Putamen (tissue), 1 donor: Measurements from ENCODE around the gene SORL1.
A peak's percentile ranks its signal among the peaks of the same experiment; 100 is the strongest.

Experiments
- DNase-seq: peaks from one replicate; pipeline ENCODE4 v3.0.0-alpha.2; 2016; ENCODE audit warnings: low spot score

SORL1 gene

DNA sequence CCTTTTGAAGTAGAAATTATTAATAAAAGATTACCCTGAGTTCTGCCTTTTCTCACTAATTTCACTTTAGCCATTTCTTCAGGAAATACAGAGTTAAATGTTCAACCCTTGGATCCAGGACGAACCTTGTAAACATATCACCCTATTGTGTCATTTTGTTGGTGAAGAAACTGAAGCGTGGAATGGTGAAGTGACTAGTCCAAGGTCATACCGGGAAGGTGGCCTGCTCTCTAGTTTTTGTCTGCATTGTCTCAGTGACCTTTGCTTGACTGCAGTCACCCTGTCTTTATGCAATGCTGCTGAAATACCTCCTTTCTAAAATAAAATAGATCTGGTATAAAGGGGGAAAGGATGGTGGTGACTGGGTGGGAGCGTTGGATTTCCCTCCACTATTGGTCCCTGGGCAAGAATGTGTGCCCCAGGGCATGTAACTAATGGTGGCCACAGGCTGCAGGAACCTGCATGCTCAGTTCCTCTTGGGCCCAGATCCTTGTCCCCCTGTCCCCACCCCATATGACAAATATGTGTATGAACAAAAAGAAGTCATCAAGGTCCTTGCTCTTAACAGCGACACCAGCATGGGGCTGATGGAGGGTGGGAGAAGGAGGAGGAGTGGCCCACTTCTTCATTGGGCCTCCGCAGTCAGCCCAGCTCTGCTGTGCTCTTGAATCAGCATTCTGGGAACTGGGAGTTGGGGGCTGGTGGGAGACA, 1.6 kb downstream of the SORL1 start:
- no peak for DNase-seq

DNA sequence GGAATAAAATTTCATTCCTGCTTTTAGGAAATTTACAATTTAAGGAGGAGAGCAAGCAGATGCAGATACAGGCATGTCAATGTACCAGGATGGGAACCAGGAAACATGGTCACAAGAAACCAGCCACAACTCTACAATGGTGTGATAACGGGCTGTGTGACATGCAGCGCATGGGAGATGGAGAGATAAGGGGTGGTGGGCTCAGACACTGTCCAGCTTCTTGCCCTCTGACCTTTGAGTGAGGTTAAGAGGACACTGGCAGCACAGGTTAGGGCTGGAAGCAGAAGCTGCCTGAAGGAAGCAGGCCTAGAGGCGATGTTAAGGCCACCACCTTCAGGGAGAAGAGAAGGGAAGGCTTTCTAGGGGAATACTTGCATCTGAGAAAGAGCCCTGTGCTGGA, 3.0 kb downstream of the SORL1 start:
- no peak for DNase-seq

DNA sequence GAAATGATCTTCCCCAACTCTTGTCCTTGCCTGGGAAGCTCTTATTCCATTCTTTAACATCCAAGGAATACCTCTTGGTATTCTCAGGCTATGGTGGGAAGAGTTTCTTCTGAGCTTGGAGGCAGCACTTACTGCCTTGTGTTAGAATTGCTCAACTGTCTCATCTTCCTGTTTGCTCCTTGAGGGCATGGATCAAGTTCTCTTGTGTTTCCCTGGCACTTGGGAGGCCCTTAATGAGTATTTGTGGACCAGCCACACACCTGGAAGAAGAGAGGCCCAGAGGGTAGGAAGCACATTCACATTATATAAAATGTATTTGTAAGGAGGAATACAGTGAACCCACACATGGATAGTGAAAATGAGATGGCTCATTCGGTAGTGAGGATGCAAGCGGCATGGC, 4.0 kb downstream of the SORL1 start:
- no peak for DNase-seq

- DNase-seq = no peak
Measured at GRCh38 chr11:121456816-121457431, 4.8 kb downstream of the SORL1 start.

- DNase-seq = no peak
Measured at GRCh38 chr11:121458551-121458950, 6.4 kb downstream of the SORL1 start.

DNA sequence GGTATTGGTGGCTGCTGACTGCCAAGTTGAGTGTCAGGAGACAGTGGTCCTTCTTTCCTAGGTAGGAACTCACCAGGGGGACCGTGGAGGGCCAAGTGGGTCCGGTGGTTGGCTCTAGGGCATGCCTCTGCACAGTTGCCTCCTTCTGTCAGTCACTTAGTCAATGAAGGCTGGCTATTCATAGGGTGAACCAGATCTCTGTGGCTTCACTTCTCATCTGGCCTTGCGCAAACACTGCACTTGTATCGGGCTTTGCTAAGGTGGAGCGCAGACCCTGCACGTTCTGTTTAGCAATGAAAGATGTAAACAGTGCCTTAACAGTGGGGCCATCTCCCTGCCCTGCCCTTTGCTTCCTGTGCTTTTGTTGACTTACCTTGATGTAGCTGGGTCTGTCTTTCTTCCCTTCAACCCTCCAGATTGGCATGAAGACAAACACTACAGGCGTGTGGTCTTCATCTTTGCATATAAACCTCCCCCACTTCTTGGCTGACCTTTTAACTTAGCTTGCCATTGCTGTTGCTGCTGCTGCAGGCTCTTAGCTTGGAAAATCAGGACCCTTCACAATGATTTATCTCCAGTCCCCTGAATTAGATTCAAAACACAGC, 7.4 kb downstream of the SORL1 start:
- no peak for DNase-seq

GRCh38 chr11:121460941-121461514, 8.9 kb downstream of the SORL1 start:
- DNase-seq = no peak

GRCh38 chr11:121461843-121462242, 9.7 kb downstream of the SORL1 start:
- DNase-seq = no peak

GRCh38 chr11:121463689-121464335, 11.7 kb downstream of the SORL1 start:
- DNase-seq = no peak

DNA sequence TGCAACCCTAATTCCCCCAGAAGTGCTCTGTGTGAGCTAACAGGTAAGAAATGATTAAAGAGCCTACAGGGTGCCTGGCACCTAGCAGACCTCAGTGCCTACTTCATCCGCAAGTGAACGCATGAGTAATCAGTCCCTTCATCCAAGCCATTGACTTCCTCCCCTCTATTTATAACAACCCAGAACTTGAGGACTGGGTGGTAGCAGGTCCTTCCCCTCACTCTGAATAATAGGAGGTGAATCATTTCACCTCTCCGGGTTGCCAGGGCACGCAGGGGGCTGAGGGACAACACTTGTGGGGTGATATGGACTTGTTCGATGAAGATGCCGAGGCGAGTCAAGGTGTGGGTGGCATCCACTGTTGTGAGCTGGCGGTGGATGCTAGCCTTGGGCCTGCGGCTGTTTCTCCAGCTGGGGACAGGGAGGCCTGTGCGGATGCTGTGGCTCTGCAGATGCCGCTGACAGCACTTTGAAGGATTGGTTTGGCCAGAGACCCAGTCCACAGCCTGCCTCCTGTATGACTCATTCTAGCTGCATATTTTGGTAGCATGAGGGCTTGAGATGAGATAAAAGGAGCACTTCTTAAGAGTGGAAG, 12.3 kb downstream of the SORL1 start:
- DNase-seq = no peak

- DNase-seq = no peak
Measured at GRCh38 chr11:121465709-121466062, 13.6 kb downstream of the SORL1 start.

- no peak for DNase-seq
Measured at GRCh38 chr11:121466063-121466794, 14.1 kb downstream of the SORL1 start.

DNA sequence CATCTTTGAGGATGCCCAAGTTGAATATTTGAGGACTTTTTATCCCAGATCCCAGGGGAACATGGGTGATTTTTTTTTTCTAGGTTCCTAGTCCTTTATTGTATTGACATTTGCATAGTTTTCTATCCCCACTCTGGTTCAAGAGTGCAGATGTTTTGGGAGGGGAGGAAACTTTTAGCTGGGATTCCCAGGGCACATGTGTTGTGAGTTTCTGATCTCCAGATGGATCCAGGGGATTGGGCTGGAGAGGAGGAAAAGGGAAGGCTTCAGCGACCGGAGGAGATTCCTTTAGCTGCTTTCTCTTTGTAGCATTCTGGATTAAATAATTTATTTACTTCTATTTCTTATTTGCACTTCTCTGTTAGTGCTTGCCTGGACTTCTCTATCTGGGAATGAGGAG, 15.4 kb downstream of the SORL1 start:
- no peak for DNase-seq

DNA sequence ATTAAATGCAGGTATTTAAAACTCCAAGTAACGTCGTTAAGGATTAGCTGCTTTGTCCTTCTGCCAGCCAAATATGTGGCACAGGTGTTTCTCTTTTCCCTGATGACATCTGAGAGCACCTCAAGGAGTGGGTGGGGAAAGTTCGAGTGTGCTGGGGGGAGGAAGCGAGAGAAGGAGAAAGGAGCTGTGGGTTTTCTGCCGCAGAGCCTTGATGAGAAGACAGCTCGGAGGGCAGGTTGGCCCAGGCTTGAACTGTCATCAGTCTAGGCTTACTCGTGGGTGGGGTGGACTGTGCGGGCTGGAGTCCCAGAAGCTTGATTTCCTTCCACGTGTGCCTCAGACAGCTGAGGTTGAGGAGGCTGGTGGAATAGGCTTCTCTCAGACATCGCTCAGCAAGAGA, 15.9 kb downstream of the SORL1 start:
- no peak for DNase-seq

- no peak for DNase-seq
Measured at GRCh38 chr11:121469910-121470309, 17.8 kb downstream of the SORL1 start.

DNA sequence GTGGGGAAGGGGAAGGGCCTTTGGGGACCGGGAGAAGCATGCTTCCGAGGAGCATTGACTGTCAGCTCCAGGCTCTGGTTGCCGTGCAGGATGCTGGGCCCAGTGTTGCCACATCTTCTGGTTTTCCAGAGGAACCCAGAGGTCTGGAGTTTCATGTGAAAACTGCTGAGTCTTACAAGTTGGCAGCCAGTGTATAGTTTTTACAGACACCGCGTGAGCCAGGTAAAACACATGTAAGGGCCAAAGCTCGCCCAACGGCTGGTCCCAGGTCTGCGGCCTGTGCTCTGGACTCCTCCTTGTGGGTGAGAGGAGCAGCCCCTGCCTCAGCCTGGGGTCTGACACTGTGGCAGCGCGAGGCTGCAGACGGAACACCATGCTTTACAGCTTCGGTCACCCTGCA, 19.1 kb downstream of the SORL1 start:
- no peak for DNase-seq

DNA sequence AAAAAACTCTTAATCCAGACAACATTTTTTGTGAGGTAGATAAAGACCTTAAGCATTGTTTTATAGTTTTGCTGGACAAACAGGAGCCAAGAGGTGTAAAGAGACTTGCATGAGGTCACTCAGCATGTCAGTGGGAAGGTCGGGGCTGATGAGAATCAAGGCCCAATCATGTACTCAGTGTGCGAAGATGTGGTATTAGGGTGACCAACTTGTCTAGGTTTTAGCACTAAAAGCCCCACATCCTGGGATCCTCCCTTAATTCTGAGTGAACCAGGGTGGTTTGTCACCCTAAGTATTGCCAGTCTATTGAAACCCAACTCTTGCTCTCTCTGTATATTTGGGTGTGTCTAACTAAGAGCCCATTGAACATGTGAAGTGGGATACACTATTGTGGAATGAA, 20.2 kb downstream of the SORL1 start:
- no peak for DNase-seq

GRCh38 chr11:121473064-121473777, 21.1 kb downstream of the SORL1 start:
- DNase-seq = peak; percentile 59

DNA sequence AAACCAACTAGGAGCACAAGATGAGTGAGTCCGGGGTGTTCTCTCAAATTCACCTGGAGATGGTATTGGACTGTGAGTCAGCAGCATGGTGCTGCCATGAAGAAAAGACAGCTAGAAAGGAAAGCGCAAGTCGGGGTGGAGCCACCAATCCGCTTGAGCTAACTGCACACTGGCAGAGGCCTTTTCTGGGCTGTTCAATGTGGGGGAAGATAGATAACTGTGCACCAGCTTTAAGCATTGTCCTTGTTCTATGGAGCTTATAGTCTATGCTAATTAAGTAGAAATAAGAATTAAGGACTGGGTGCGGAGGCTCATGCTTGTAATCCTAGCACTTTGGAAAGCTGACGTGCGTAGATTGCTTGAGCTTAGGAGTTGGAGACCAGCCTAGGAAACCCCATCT, 22.6 kb downstream of the SORL1 start:
- no peak for DNase-seq

- DNase-seq = no peak
Measured at GRCh38 chr11:121476379-121477032, 24.4 kb downstream of the SORL1 start.
